Chondrocyte (in vitro differentiated cells): ENCODE results near the gene C3AR1. TPM values are rescaled to one million over a fixed set of nuclear protein-coding genes. Genes with fewer than 3 reads are reported as not detected.

Experiments used
- DNase-seq: peaks from one replicate; pipeline ENCODE4 v3.0.0; 2021; ENCODE audit warnings: mixed read lengths, low spot score
- H3K27ac Mint-ChIP-seq: one replicate; pipeline ENCODE4 v1.8.0; 2021; ENCODE audit warnings: mild to moderate bottlenecking, moderate library complexity, mixed read lengths; ENCODE audit not compliant: unreplicated experiment
- H3K27me3 Mint-ChIP-seq: 2 replicates; pipeline ENCODE4 v1.8.0; 2021; ENCODE audit warnings: low read depth, mixed read lengths
- H3K36me3 Mint-ChIP-seq: 2 replicates; pipeline ENCODE4 v1.8.0; 2021; ENCODE audit warnings: low read depth, mixed read lengths
- H3K4me1 Mint-ChIP-seq: 2 replicates; pipeline ENCODE4 v1.8.0; 2021; ENCODE audit warnings: low read depth, mild to moderate bottlenecking, mixed read lengths
- H3K4me3 Mint-ChIP-seq: one replicate; pipeline ENCODE4 v1.8.0; 2021; ENCODE audit warnings: mild to moderate bottlenecking, moderate library complexity, mixed read lengths; ENCODE audit not compliant: unreplicated experiment
- H3K9me3 Mint-ChIP-seq: 2 replicates; pipeline ENCODE4 v1.8.0; 2021; ENCODE audit warnings: low read depth, mixed read lengths
- total RNA-seq: library from RNA; stranded (reverse); gene quantifications from 3 replicates; pipeline ENCODE4 v1.2.1, GENCODE V29; 2021
- TF ChIP-seq, protein P1 (sequence below): fragments of 200-600 bp; sonication (generic); IDR thresholded peaks from 2 replicates; pipeline ENCODE4 v1.5.0; 2021; ENCODE audit warnings: antibody characterized with exemption, mild to moderate bottlenecking, moderate library complexity

C3AR1 gene
- total RNA-seq, 1 donor from 2014 or later, result 0.27 TPM

DNA sequence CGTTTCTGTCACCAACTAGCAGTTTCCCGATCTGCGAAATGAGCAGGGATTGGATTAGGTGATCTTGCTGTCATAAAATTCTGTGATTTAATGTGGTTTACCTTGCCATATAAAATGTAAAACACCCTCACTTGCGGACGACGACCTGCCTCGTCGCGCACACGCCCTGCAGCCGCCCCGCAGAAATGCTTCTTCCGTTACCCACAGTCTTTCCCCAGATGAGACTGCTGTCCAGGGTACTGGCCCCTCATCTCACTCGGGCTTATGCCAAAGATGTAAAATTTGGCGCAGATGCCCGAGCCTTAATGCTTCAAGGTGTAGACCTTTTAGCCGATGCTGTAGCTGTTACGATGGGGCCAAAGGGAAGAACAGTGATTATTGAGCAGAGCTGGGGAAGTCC is 51.3 kb downstream of the C3AR1 start:
- peaks cover 1% of the 10 kb centered on the region for H3K36me3 Mint-ChIP-seq
- no peak for DNase-seq
- no peak overlapping the region for H3K27ac Mint-ChIP-seq
- no peaks in the 10 kb centered on the region for H3K9me3 Mint-ChIP-seq
- no peak overlapping the region for H3K4me3 Mint-ChIP-seq
- peaks cover 28% of the 10 kb centered on the region for H3K27me3 Mint-ChIP-seq
- TF ChIP-seq, protein P1, sequence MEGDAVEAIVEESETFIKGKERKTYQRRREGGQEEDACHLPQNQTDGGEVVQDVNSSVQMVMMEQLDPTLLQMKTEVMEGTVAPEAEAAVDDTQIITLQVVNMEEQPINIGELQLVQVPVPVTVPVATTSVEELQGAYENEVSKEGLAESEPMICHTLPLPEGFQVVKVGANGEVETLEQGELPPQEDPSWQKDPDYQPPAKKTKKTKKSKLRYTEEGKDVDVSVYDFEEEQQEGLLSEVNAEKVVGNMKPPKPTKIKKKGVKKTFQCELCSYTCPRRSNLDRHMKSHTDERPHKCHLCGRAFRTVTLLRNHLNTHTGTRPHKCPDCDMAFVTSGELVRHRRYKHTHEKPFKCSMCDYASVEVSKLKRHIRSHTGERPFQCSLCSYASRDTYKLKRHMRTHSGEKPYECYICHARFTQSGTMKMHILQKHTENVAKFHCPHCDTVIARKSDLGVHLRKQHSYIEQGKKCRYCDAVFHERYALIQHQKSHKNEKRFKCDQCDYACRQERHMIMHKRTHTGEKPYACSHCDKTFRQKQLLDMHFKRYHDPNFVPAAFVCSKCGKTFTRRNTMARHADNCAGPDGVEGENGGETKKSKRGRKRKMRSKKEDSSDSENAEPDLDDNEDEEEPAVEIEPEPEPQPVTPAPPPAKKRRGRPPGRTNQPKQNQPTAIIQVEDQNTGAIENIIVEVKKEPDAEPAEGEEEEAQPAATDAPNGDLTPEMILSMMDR, result no peak
- H3K4me1 Mint-ChIP-seq, result peaks cover 7% of the 10 kb centered on the region

DNA sequence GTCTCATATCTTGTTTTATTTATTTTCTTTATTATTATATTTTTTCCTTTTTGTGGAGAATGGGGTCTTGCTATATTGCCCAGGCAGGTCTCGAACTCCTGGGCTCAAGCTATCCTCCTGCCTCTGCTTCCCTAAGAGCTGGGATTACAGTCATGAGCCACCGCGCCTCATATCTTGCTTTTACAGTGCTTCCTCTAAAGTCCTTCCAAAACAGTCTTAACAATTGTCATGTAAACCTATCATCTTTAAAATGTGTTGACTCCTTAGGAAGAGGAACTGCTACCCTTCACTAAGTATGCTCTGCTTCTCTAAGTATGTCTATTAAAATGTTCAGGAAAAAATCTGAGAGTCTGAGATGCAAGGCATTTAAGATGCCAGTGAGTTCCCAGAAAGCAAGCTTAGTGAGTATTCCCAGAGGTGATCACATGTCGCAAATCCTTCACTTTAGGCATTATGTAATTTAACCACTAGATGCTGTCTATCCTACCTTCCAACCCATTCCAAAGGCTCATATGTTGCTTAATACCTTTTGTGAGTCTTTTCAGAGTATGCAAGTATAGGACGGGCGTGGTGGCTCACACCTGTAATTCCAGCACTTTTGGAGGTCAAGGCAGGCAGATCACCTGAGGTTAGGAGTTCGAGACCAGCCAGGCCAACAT is 53.4 kb downstream of the C3AR1 start:
- Mint-ChIP-seq H3K27ac (no peak overlapping the region), H3K36me3 (peaks cover 1% of the 10 kb centered on the region), H3K4me3 (no peak overlapping the region), H3K9me3 (no peaks in the 10 kb centered on the region), H3K4me1 (peaks cover 3% of the 10 kb centered on the region), H3K27me3 (peaks cover 28% of the 10 kb centered on the region)
- DNase-seq, result no peak
- TF ChIP-seq, protein P1, result no peak

DNA sequence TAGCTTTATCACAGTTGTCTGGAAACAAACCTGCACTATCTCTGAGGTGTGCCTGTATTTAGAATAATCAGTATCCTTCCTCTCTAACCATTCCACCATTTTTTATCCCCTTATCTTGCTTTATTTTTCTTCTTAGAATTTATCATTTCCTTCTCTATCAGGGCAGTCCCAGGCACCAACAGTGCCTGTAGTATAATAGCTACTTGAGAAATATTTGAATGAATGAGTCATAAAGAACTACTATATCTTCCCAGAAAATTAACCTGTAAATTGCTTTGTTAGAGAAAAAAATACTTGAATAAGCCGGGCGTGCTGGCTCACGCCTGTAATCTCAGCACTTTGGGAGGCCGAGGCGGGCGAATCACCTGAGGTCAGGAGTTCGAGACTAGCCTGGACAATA is 54.8 kb downstream of the C3AR1 start:
- Mint-ChIP-seq H3K9me3 (no peaks in the 10 kb centered on the region), H3K4me1 (peaks cover 3% of the 10 kb centered on the region), H3K4me3 (no peak overlapping the region), H3K27me3 (peaks cover 19% of the 10 kb centered on the region), H3K36me3 (peaks cover 1% of the 10 kb centered on the region), H3K27ac (no peak overlapping the region)
- TF ChIP-seq, protein P1, result no peak
- no peak for DNase-seq

Other genes starting within 250 kb of the C3AR1 start
- gene SLC2A14, start 193.4 kb downstream of the C3AR1 start, total RNA-seq, result 0.60 to 2.3 TPM (median 1.8 TPM) in 3 replicates
- 28.6 to 82.7 TPM (median 75.2 TPM) in 3 replicates for gene SLC2A3, start 130.2 kb downstream of the C3AR1 start, total RNA-seq
- gene FOXJ2, start 33.6 kb downstream of the C3AR1 start, total RNA-seq, result 21.1 to 24.0 TPM (median 23.4 TPM) in 3 replicates
- 23.1 to 36.9 TPM (median 26.1 TPM) in 3 replicates for gene NECAP1, start 15.9 kb upstream of the C3AR1 start, total RNA-seq
- 0.65 to 1.1 TPM (median 0.99 TPM) in 3 replicates for gene CLEC4A, start 57.3 kb upstream of the C3AR1 start, total RNA-seq
- not detected in 3 replicates for gene ZNF705A, start 90.7 kb upstream of the C3AR1 start, total RNA-seq
- gene FAM90A1, start 161.3 kb upstream of the C3AR1 start, total RNA-seq, result not detected in 3 replicates